ENCODE data around the gene POLK.
"Not testable (repeated sequence)": the region's sequence is repeated elsewhere in the genome, so short reads cannot be mapped to it uniquely, and the experiment has no call there.

POLK gene

DNA sequence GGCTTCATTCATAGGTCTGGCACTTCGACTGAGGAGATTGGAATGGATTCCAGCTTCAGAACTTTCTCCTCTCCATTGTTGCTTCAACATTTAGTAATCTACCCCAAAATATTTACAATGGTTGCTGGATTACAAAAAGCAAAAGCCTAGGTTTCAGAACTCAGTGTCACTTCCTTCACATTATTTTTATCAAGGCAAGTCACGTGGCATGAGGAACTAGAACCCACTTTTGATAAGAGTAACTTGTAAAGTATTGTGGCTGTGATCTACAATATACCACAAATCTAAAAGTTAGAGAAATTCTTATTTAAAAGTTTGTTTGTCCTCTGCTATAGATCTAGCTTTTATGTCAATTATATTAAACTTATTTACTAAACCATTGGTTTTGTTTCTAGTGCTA is 59.9 kb downstream of the POLK start:
- H3K4me3 Mint-ChIP-seq: no peak overlapping the region
- no peak overlapping the region for H3K27ac Mint-ChIP-seq
- H3K9me3 Mint-ChIP-seq: no peaks in the 10 kb centered on the region
- no peaks in the 10 kb centered on the region for H3K27me3 Mint-ChIP-seq
- peaks cover 15% of the 10 kb centered on the region for H3K4me1 Mint-ChIP-seq (ENCODE audit: low read depth)
- intact Hi-C loops (cut with micrococcal nuclease): loop anchor here (10.0 kb wide), 1 partner anchor 227 kb away; no protein-coding TSS in a partner anchor
- peaks cover 27% of the 10 kb centered on the region for H3K36me3 Mint-ChIP-seq (ENCODE audit: low read depth)

DNA sequence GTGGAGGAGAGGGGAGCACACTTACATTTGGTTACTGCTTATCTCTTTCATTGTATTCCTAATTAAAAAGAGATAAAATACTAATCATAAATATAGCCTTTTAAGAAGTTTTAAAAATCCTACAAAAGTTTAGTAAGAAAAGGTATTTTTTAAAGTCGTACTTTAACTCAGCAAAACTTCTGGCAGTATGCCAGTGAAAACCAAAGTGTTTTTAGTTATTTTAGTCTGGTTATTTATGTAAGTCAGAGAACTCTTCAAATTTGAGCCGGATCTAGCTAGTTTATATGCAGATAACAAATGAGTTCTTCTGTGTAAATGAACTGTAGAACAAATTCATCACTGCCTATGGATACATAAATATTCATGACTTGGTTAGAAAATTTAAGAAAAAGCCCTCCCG is 63.1 kb downstream of the POLK start:
- H3K27ac Mint-ChIP-seq: no peak overlapping the region
- H3K36me3 Mint-ChIP-seq (ENCODE audit: low read depth): peaks cover 41% of the 10 kb centered on the region

DNA sequence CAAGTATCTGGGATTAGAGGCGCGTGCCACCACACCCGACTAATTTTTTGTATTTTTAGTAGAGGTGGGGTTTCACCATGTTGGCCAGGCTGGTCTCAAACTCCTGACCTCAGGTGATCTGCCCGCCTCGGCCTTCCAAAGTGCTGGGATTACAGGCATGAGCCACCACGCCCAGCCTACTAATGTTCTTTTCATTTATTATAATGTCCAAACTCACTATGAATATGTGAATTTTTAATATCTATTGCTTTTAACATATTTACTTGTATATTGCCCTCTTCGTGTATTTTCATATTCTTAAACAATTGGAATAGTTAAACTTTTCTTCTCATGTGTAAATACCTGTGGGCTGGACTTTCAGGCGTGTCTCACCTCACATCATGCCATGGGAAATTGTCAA is 66.6 kb downstream of the POLK start:
- not testable (repeated sequence) for H3K9me3 Mint-ChIP-seq; H3K27ac Mint-ChIP-seq; H3K4me1 Mint-ChIP-seq (ENCODE audit: low read depth); H3K4me3 Mint-ChIP-seq; H3K27me3 Mint-ChIP-seq
- intact Hi-C loops (cut with micrococcal nuclease): loop anchor here (10.0 kb wide), 1 partner anchor 233 kb away; no protein-coding TSS in a partner anchor
- peaks cover 43% of the 10 kb centered on the region for H3K36me3 Mint-ChIP-seq (ENCODE audit: low read depth)

More for the DNA sequence above, 63.1 kb downstream of the POLK start:
- H3K4me3 Mint-ChIP-seq: no peak overlapping the region
- H3K9me3 Mint-ChIP-seq: no peaks in the 10 kb centered on the region
- intact Hi-C loops (cut with micrococcal nuclease): loop anchor here (10.0 kb wide), 1 partner anchor 230 kb away; no protein-coding TSS in a partner anchor
- no peaks in the 10 kb centered on the region for H3K27me3 Mint-ChIP-seq
- no peaks in the 10 kb centered on the region for H3K4me1 Mint-ChIP-seq (ENCODE audit: low read depth)

DNA sequence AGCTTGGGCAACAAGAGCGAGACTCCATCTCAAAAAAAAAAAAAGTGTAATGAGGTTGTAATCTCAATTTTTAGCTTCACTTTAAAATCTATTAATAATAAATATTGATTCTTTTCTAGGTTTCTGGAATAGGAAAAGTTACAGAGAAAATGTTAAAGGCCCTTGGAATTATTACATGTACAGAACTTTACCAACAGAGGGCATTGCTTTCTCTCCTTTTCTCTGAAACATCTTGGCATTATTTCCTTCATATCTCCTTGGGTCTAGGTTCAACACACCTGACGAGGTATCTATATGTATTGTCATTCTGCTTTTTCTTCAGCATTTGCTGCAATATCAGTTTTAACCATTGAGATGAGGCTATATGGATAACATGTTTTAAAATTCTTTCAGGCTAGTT is 73.0 kb downstream of the POLK start:
- intact Hi-C loops (cut with micrococcal nuclease): loop anchor here (5.0 kb wide), 1 partner anchor 98 kb away; no protein-coding TSS in a partner anchor
- Mint-ChIP-seq H3K4me3 (no peak overlapping the region), H3K9me3 (no peaks in the 10 kb centered on the region), H3K27me3 (no peaks in the 10 kb centered on the region), H3K36me3 (ENCODE audit: low read depth) (peaks cover 45% of the 10 kb centered on the region), H3K4me1 (ENCODE audit: low read depth) (no peaks in the 10 kb centered on the region), H3K27ac (no peak overlapping the region)

DNA sequence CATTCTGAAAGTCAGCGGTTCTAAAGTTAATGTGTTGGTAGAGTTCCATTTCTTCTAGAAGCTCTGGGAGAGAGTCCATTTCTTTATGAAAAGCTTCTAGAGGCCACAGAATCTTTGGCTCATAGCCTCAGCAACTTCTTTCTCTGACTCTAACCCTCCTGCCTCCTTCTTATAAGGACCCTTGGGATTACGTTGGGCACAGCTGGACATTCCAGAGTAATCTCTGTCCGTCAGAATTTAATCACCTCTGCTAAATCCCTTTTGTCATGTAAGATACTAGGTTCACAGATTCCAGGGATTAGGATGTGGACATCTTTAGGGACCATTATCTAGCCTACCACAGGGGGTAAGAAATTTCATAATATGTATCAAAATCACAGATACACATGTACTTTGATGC is 77.0 kb downstream of the POLK start:
- no peaks in the 10 kb centered on the region for H3K27me3 Mint-ChIP-seq
- no peaks in the 10 kb centered on the region for H3K4me1 Mint-ChIP-seq (ENCODE audit: low read depth)

DNA sequence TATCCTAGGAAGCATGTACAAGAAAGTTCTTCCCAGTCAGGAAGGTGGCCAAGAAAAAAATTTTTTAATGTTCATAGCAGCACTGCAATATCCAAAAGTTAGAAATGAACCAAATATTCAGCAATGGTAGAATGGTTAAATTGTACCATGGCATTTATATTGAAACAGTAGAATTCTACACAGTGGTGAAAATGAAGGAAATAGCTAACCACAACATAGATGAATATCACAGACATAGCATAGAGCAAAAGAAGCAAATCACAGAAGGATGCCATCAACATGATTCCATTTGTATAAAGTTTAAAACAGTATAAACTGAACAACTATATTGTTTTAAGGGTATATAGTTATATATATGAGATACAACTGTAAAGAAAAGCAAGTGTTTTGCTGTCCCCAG is 88.8 kb downstream of the POLK start:
- no peaks in the 10 kb centered on the region for H3K27me3 Mint-ChIP-seq
- no peak overlapping the region for H3K27ac Mint-ChIP-seq

More for the DNA sequence above, 77.0 kb downstream of the POLK start:
- intact Hi-C loops (cut with micrococcal nuclease): loop anchor here (5.0 kb wide), 1 partner anchor 94 kb away; no protein-coding TSS in a partner anchor
- Mint-ChIP-seq H3K9me3 (no peaks in the 10 kb centered on the region), H3K4me3 (no peak overlapping the region), H3K36me3 (ENCODE audit: low read depth) (peaks cover 54% of the 10 kb centered on the region), H3K27ac (no peak overlapping the region)

DNA sequence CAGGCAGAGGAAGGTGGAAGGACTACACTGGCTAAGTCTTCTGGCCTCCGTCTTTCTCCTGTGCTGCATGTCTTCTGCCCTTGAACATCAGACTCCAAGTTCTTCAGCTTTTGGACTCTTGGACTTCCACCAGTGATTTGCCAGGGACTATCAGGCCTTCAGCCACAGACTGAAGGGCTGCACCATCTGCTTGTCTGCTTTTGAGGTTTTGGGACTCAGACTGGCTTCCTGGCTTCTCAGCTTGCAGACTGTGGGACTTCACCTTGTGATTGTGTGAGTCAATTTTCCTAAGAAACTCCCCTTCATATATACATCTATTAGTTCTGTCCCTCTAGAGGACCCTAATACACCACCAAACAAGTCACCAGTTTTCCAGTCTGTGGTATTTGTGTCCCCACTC is 89.9 kb downstream of the POLK start:
- no peak overlapping the region for H3K27ac Mint-ChIP-seq
- no peaks in the 10 kb centered on the region for H3K27me3 Mint-ChIP-seq
- no peaks in the 10 kb centered on the region for H3K9me3 Mint-ChIP-seq
- peaks cover 1% of the 10 kb centered on the region for H3K4me1 Mint-ChIP-seq (ENCODE audit: low read depth)
- H3K36me3 Mint-ChIP-seq (ENCODE audit: low read depth): peaks cover 40% of the 10 kb centered on the region
- intact Hi-C loops (cut with micrococcal nuclease): no loop called here
- H3K4me3 Mint-ChIP-seq: no peak overlapping the region

More for the DNA sequence above, 88.8 kb downstream of the POLK start:
- Mint-ChIP-seq H3K4me1 (ENCODE audit: low read depth) (no peaks in the 10 kb centered on the region), H3K4me3 (no peak overlapping the region), H3K36me3 (ENCODE audit: low read depth) (peaks cover 46% of the 10 kb centered on the region), H3K9me3 (no peaks in the 10 kb centered on the region)
- intact Hi-C loops (cut with micrococcal nuclease): no loop called here

DNA sequence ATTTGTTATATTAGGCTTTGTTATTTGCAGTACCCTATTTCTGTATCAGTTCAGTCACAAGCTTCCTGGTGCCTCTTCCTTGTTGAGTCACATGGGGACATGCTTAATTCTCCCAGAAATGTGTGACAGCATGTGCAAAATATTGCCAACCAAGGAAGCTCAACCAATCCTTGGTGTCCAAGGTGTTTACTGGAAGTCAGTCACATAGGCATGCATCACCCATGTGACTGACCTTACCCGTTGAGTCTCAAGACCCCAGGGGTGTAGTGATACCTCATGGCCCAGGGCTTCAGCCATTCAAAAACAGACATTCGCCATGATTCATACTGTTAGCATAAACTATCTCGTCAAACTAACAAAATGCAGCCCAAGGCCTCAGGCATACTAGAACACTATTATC is 90.3 kb downstream of the POLK start:
- Mint-ChIP-seq H3K4me1 (ENCODE audit: low read depth) (peaks cover 5% of the 10 kb centered on the region), H3K4me3 (no peak overlapping the region), H3K27ac (no peak overlapping the region), H3K27me3 (no peaks in the 10 kb centered on the region), H3K36me3 (ENCODE audit: low read depth) (peaks cover 40% of the 10 kb centered on the region), H3K9me3 (no peaks in the 10 kb centered on the region)
- intact Hi-C loops (cut with micrococcal nuclease): no loop called here

DNA sequence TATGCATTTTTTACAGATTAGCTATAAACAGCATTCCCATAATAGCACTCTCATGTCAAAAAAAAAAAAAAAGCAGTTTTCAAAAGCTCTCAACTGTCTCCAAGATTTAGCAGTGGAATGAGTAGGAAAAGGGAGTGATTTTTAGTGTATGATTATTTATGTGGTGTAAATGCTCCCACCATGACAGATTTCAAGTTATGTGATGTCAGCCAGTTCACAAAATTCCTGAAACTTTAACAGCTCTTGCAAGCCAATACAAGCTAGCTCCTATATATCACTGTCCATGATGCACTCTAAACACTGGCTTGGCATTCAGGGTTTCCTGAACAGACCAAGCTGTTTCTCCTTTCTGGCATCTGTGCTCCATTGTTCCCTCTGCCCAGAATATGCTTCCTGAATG is 91.7 kb downstream of the POLK start:
- intact Hi-C loops (cut with micrococcal nuclease): no loop called here
- Mint-ChIP-seq H3K36me3 (ENCODE audit: low read depth) (peaks cover 40% of the 10 kb centered on the region), H3K4me1 (ENCODE audit: low read depth) (peaks cover 12% of the 10 kb centered on the region), H3K9me3 (no peaks in the 10 kb centered on the region), H3K27ac (no peak overlapping the region), H3K27me3 (no peaks in the 10 kb centered on the region), H3K4me3 (no peak overlapping the region)

DNA sequence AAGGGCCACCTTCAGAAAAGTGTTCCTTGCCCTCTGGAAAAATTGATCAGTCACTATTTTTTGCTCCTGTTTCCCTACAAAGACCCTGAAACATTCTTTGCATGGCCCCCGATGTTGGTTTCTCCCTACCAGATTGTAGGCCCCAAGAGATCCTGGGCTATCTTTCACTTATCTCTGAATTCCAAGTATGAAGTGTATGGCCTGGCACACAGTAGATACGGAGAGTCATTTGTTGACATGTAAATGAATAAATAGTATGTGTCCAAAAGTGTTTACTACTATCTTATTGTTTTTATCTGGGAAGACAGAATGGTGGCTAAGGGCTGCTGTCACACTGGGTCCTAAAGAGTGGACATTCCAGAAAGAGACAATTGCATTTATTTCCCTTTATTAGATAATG is 92.1 kb downstream of the POLK start:
- Mint-ChIP-seq H3K27me3 (no peaks in the 10 kb centered on the region), H3K9me3 (no peaks in the 10 kb centered on the region), H3K4me3 (no peak overlapping the region), H3K36me3 (ENCODE audit: low read depth) (peaks cover 40% of the 10 kb centered on the region), H3K4me1 (ENCODE audit: low read depth) (peaks cover 12% of the 10 kb centered on the region), H3K27ac (no peak overlapping the region)
- intact Hi-C loops (cut with micrococcal nuclease): no loop called here

DNA sequence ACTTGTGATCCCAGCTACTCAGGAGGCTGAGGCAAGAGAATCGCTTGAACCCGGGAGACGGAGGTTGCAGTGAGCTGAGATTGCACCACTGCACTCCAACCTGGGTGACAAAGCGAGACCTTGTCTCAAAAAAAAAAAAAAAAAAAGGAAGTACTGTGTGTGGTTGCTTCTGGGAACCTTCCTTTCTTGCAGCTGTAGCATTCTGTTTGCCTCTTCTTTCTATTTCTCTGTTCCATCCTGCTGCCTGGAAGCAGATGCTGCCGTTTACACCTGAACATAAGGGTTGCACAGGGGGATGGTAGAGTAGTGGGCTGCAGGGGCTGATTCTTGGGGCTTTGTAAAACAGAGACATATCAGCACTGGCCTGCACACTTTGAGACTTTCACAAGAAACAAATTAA is 95.7 kb downstream of the POLK start:
- Mint-ChIP-seq H3K27me3 (peaks cover 15% of the 10 kb centered on the region), H3K4me1 (ENCODE audit: low read depth) (peaks cover 20% of the 10 kb centered on the region), H3K36me3 (ENCODE audit: low read depth) (peaks cover 20% of the 10 kb centered on the region)
- H3K4me3 Mint-ChIP-seq; H3K9me3 Mint-ChIP-seq; intact Hi-C loops (cut with micrococcal nuclease); H3K27ac Mint-ChIP-seq: not testable (repeated sequence)

DNA sequence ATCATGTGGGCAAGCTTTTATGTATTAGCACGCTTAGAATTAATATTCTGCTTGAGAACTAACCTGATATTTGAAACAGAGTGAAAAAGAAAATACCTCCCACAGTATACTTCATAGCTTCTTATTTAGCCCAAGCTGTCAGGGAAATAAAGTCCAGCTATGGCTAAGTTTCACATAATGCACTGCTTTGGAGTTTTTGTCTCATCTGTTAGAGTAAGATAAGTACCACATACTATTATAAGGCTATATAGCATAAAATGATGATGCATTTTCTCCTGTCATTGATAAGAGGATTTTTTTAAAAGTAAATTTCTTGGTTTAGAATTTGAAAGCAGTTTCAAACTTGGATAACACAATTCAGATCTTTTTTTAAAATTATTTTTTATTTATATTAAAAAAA is 97.2 kb downstream of the POLK start:
- H3K36me3 Mint-ChIP-seq (ENCODE audit: low read depth): peaks cover 16% of the 10 kb centered on the region
- peaks cover 20% of the 10 kb centered on the region for H3K4me1 Mint-ChIP-seq (ENCODE audit: low read depth)
- H3K27me3 Mint-ChIP-seq: peaks cover 15% of the 10 kb centered on the region
- no peak overlapping the region for H3K4me3 Mint-ChIP-seq
- no peaks in the 10 kb centered on the region for H3K9me3 Mint-ChIP-seq
- H3K27ac Mint-ChIP-seq: no peak overlapping the region
- intact Hi-C loops (cut with micrococcal nuclease): no loop called here

DNA sequence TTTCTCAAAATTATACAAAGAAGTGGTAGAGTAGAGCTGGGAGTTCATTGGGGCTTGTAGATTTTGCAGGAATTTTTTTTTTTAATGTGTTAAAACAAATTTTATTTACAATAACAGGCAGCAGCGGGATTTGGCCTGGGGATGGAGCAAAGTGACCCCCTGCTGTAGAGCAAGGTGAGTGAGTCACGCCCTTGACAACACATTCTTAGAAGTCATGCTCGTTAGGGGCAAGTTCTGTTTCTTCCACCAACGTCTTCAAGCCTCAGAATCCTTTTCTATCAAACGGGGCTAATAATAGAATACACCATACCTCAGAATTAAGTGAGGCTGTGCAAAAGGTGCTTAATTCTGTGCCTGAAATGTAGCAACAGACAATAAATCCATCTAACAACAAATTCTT is 98.5 kb downstream of the POLK start:
- intact Hi-C loops (cut with micrococcal nuclease): no loop called here
- Mint-ChIP-seq H3K9me3 (no peaks in the 10 kb centered on the region), H3K36me3 (ENCODE audit: low read depth) (peaks cover 7% of the 10 kb centered on the region), H3K27ac (no peak overlapping the region), H3K4me1 (ENCODE audit: low read depth) (peaks cover 20% of the 10 kb centered on the region), H3K27me3 (peaks cover 15% of the 10 kb centered on the region), H3K4me3 (no peak overlapping the region)

DNA sequence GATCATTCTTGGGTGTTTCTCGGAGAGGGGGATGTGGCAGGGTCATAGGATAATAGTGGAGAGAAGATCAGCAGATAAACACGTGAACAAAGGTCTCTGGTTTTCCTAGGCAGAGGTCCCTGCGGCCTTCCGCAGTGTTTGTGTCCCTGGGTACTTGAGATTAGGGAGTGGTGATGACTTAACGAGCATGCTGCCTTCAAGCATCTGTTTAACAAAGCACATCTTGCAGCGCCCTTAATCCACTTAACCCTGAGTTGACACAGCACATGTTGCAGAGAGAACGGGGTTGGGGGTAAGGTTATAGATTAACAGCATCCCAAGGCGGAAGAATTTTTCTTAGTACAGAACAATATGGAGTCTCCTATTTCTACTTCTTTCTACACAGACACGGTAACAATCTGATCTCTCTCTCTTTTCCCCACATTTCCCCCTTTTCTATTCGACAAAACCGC is 99.2 kb downstream of the POLK start:
- H3K9me3 Mint-ChIP-seq; H3K36me3 Mint-ChIP-seq (ENCODE audit: low read depth); intact Hi-C loops (cut with micrococcal nuclease); H3K27ac Mint-ChIP-seq: not testable (repeated sequence)
- Mint-ChIP-seq H3K27me3 (peaks cover 15% of the 10 kb centered on the region), H3K4me3 (peak overlapping the region; percentile 73), H3K4me1 (ENCODE audit: low read depth) (peaks cover 20% of the 10 kb centered on the region)
